OCI-LY3 (cell line): Measurements from ENCODE around the gene RETN.
A peak's percentile ranks its signal among the peaks of the same experiment; 100 is the strongest.

Experiments
- H2AFZ ChIP-seq: fragments of 200-600, 300-600 bp; shearing (Covaris generic); 2 replicates; pipeline ENCODE4 v1.6.0; 2014; ENCODE audit warnings: antibody characterized with exemption, low read depth, low read length
- H3K27ac ChIP-seq: fragments of 200-600, 300-600 bp; sonication (generic); 2 replicates; pipeline ENCODE4 v1.5.1; 2014; ENCODE audit warnings: mild to moderate bottlenecking, low read length, moderate library complexity, mixed read lengths
- H3K27me3 ChIP-seq: fragments of 200-600, 300-600 bp; sonication (generic); 2 replicates; pipeline ENCODE4 v1.6.1; 2014; ENCODE audit warnings: low read depth, low read length, mixed read lengths
- H3K36me3 ChIP-seq: fragments of 200-600, 300-600 bp; sonication (generic); replicated peaks from 2 replicates; pipeline ENCODE3; 2014; ENCODE audit warnings: low read depth, low read length, mixed read lengths
- H3K4me1 ChIP-seq: fragments of 300-600, 200-600 bp; sonication (generic); 2 replicates; pipeline ENCODE4 v1.6.1; 2014; ENCODE audit warnings: low read length, mixed read lengths
- H3K4me2 ChIP-seq: fragments of 200-600, 300-600 bp; sonication (generic); 2 replicates; pipeline ENCODE4 v1.6.1; 2014; ENCODE audit warnings: low read length, mixed read lengths
- H3K4me3 ChIP-seq: fragments of 300-600, 200-600 bp; sonication (generic); 2 replicates; pipeline ENCODE4 v1.5.1; 2014; ENCODE audit warnings: antibody characterized with exemption, mild to moderate bottlenecking, low read length, moderate library complexity
- H3K79me2 ChIP-seq: fragments of 300-600, 200-600 bp; shearing (Covaris generic); 2 replicates; pipeline ENCODE4 v1.6.1; 2014; ENCODE audit warnings: mild to moderate bottlenecking, low read length, mixed read lengths
- H3K9ac ChIP-seq: fragments of 300-600, 200-600 bp; shearing (Covaris generic); 2 replicates; pipeline ENCODE4 v1.6.0; 2014; ENCODE audit warnings: mild to moderate bottlenecking, low read length, moderate library complexity
- H3K9me3 ChIP-seq: fragments of 200-600, 300-600 bp; shearing (Covaris generic); 2 replicates; pipeline ENCODE4 v1.6.1; 2014; ENCODE audit warnings: low read length, mixed read lengths; ENCODE audit not compliant: insufficient read depth
- H4K20me1 ChIP-seq: fragments of 200-600, 300-600 bp; sonication (generic); 2 replicates; pipeline ENCODE4 v1.6.1; 2016; ENCODE audit warnings: low read length, mixed read lengths; ENCODE audit not compliant: insufficient read depth
- CTCF ChIP-seq: fragments of 200-600, 300-600 bp; sonication (generic); IDR thresholded peaks from 2 replicates; pipeline ENCODE4 v1.5.1; 2014; ENCODE audit warnings: antibody characterized with exemption, low read length, low read depth
- EZH2phosphoT487 ChIP-seq: fragments of 200-600 bp; shearing (Covaris generic); IDR thresholded peaks from 2 replicates; pipeline ENCODE4 v1.6.1; 2018; ENCODE audit warnings: antibody characterized with exemption, mixed run types, low read depth

The RETN gene

GRCh38 chr19:7654401-7654800 is 14.4 kb upstream of the RETN start:
- Histone ChIP-seq H3K27ac (no peak overlapping the region), H3K9me3 (no peaks in the 10 kb centered on the region), H3K79me2 (no peaks in the 10 kb centered on the region), H3K4me1 (peaks cover 2% of the 10 kb centered on the region; the same call in 1 of the 2 replicates), H3K36me3 (no peaks in the 10 kb centered on the region), H4K20me1 (no peaks in the 10 kb centered on the region), H2AFZ (no peak overlapping the region), H3K4me3 (no peak overlapping the region), H3K4me2 (no peak overlapping the region), H3K9ac (no peak overlapping the region), H3K27me3 (peaks cover 10% of the 10 kb centered on the region)
- TF ChIP-seq EZH2phosphoT487 (no peak), CTCF (no peak)

DNA sequence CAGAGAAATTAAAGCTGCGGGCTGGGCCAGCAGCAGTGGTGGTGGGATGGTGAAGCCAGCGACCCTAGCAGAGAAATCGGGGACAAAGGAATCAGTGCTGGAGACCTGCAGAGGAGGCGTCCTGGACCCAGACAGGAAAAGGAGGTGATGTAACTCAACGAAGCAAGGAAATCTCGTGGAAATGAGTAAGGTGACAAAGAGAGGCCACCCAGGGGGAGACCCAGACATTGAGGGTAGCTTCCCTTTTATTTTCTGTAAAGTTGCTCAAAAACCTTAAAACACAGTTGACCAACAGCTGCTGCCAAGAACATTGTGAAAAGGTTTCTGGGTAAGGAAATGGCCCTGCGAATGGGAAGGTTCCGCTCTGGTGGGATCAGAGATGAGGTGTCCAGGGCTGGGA is 13.3 kb upstream of the RETN start:
- H3K79me2 ChIP-seq, result no peaks in the 10 kb centered on the region
- no peak overlapping the region for H3K27ac ChIP-seq
- no peaks in the 10 kb centered on the region for H3K9me3 ChIP-seq
- TF ChIP-seq EZH2phosphoT487 (no peak), CTCF (no peak)
- H3K4me2 ChIP-seq, result no peak overlapping the region
- peaks cover 10% of the 10 kb centered on the region for H3K27me3 ChIP-seq
- no peak overlapping the region for H3K9ac ChIP-seq
- H3K4me1 ChIP-seq, result peaks cover 2% of the 10 kb centered on the region; the same call in 1 of the 2 replicates
- no peaks in the 10 kb centered on the region for H4K20me1 ChIP-seq
- H2AFZ ChIP-seq, result no peak overlapping the region
- H3K4me3 ChIP-seq, result no peak overlapping the region
- H3K36me3 ChIP-seq, result no peaks in the 10 kb centered on the region

DNA sequence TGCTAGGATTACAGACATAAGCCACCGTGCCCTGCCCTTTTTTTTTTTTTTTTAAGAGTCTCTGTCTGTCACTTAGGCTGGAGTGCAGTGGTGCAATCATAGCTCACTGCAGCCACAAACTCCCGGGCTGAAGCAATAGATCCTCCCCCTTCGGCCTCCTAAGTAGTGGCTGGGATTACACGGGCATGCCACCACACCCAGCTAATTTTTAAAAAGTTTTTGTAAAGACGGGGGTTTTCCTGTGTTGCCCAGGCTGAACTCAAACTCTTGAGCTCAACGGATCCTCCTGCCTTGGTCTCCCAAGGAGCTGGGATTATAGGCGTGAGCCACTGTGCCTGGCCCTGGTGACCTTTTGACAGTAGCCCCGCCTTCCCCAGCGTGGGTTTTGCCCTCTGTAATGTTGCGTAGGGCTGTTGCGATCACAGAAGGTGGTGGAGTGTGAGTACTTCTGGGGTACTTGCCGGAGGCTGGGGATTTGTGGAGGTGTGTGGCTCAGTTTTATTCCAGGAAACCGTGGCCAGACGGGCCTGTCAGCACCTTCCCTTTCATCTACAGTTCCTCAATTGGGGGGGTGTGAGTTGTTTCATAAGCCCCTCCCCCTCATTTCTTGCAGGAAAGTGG is 11.6 kb upstream of the RETN start:
- no peaks in the 10 kb centered on the region for H3K9me3 ChIP-seq
- no peak overlapping the region for H3K27ac ChIP-seq
- peaks cover 2% of the 10 kb centered on the region; the same call in 1 of the 2 replicates for H3K4me1 ChIP-seq
- H3K4me2 ChIP-seq, result no peak overlapping the region
- no peaks in the 10 kb centered on the region for H4K20me1 ChIP-seq
- H3K9ac ChIP-seq, result no peak overlapping the region
- no peak overlapping the region for H2AFZ ChIP-seq
- H3K36me3 ChIP-seq, result no peaks in the 10 kb centered on the region
- H3K4me3 ChIP-seq, result no peak overlapping the region
- H3K27me3 ChIP-seq, result peaks cover 7% of the 10 kb centered on the region
- TF ChIP-seq EZH2phosphoT487, result no peak
- no peaks in the 10 kb centered on the region for H3K79me2 ChIP-seq

DNA sequence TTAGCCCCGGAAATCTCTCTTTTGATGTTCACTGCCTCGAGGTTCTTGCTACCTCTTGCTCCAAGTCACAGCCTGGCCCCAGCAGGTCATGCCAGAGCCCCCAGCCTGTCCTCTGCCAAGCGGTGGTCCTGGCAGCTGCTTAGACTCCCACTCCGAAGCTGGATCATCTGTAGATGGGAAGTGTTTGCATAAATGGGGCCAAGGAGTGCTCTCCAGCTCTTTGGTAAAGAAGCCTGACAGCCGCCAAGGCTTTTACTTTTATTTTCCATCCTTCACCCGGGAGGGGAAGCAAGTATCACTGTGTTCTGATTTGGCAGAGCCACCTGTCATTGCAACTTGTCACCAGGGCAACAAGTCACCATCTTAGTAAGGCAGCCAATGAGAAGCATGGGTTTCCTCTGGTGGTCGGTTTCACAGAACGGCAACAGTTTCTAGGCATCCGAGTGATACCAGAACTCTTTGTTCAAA is 10.6 kb upstream of the RETN start:
- no peak overlapping the region for H3K27ac ChIP-seq
- H3K4me3 ChIP-seq, result peak overlapping the region; percentile 36
- peaks cover 7% of the 10 kb centered on the region for H3K27me3 ChIP-seq
- H3K9me3 ChIP-seq, result no peaks in the 10 kb centered on the region
- TF ChIP-seq EZH2phosphoT487, result no peak
- no peak for TF ChIP-seq CTCF
- no peaks in the 10 kb centered on the region for H4K20me1 ChIP-seq
- no peaks in the 10 kb centered on the region for H3K79me2 ChIP-seq
- peak overlapping the region; percentile 41 for H3K4me2 ChIP-seq
- no peak overlapping the region for H3K9ac ChIP-seq
- peak overlapping the region; percentile 27; the same call in 1 of the 2 replicates for H2AFZ ChIP-seq
- no peaks in the 10 kb centered on the region for H3K36me3 ChIP-seq
- no peaks in the 10 kb centered on the region; the same call in 1 of the 2 replicates for H3K4me1 ChIP-seq
